HepG2 (cell line): ENCODE data around the gene SRSF4. TPM values are rescaled to one million over a fixed set of nuclear protein-coding genes. Genes with fewer than 3 reads are reported as not detected.

ENCODE experiments used
- ATAC-seq: fragments of 200-7000 bp; cut with Tn5 transposase; 3 replicates; pipeline ENCODE4 v1.9.1; 2020; ENCODE audit warnings: mild to moderate bottlenecking, moderate library complexity
- BruUV-seq: library from RNA; stranded (reverse); fragments of 400-500 nt; replicated peaks from 2 replicates; lab custom pipeline; 2021; lab: Mats Ljungman, UMichigan
- CTCF ChIA-PET: fragments of 300-600 bp; formaldehyde crosslinking; extraction: SDS; loops from one replicate; lab custom pipeline; 2021; ENCODE audit warnings: low total read pairs, inconsistent platforms, low intra/inter-chr PET ratio; lab: Yijun Ruan, JAX
- POLR2A ChIA-PET: fragments of 350-600 bp; sonication (Branson Sonifier 250); formaldehyde crosslinking; loops from one replicate; lab custom pipeline; 2020; ENCODE audit warnings: antibody characterized with exemption, inconsistent platforms; lab: Yijun Ruan, JAX
- DNase-seq: peaks from one replicate; pipeline ENCODE4 v3.0.0-alpha.2; 2015; ENCODE audit warnings: low spot score
- FAIRE-seq: peaks from 3 replicates; lab custom pipeline; 2011; peaks lifted over from hg19 to GRCh38; lab: Jason Lieb, UNC
- H2AFZ ChIP-seq: one replicate; pipeline ENCODE4 v1.6.1; 2011; ENCODE audit warnings: low read length, inconsistent platforms
- H3K27ac ChIP-seq: fragments of 300-600 bp; 3 replicates; pipeline ENCODE4 v1.8.0; 2011; ENCODE audit warnings: mixed run types, mild to moderate bottlenecking, mixed read lengths, low read length, inconsistent platforms; ENCODE audit not compliant: insufficient read depth; ENCODE audit errors: extremely low read length
- H3K27me3 ChIP-seq, 2 experiments: fragments of 200-600 bp in 1 of 2; 2 replicates in 1 of 2; 3 replicates in 1 of 2; pipeline versions ENCODE4 v1.6.0 to v1.8.0; 2011; ENCODE audit warnings: low read length in 2 of 2, mild to moderate bottlenecking in 2 of 2, moderate library complexity in 2 of 2, inconsistent platforms in 1 of 2; ENCODE audit not compliant: insufficient read depth in 2 of 2, control insufficient read depth in 1 of 2
- H3K36me3 ChIP-seq, 2 experiments: fragments of 200-600 bp in 1 of 2; replicated peaks in 1 of 2; 2 replicates in 1 of 2; 3 replicates in 1 of 2; pipeline versions ENCODE4 v1.5.1 to v1.8.0; 2011; ENCODE audit warnings: low read length in 2 of 2, inconsistent platforms in 1 of 2; ENCODE audit not compliant: insufficient read depth in 2 of 2, control insufficient read depth in 1 of 2
- H3K4me1 ChIP-seq: 2 replicates; pipeline ENCODE4 v1.5.1; 2012; ENCODE audit warnings: low read length, inconsistent platforms; ENCODE audit not compliant: insufficient read depth
- H3K4me2 ChIP-seq: 2 replicates; pipeline ENCODE4 v1.6.0; 2011; ENCODE audit warnings: low read depth, low read length, inconsistent platforms
- H3K4me3 ChIP-seq, 3 experiments: fragments of 200-600 bp in 1 of 3; sonication (generic), shearing (Covaris generic) in 1 of 3; replicated peaks in 1 of 3; 2 replicates each; pipeline ENCODE4 v1.5.1; 2011 to 2016; ENCODE audit warnings: low read length in 3 of 3, inconsistent platforms in 2 of 3, low read depth in 2 of 3, mild to moderate bottlenecking in 2 of 3, control low read depth in 1 of 3, mixed read lengths in 1 of 3; ENCODE audit not compliant: insufficient read depth in 1 of 3
- H3K79me2 ChIP-seq: one replicate; pipeline ENCODE4 v1.6.1; 2011; ENCODE audit warnings: low read length, inconsistent platforms; ENCODE audit not compliant: insufficient read depth
- H3K9ac ChIP-seq: 2 replicates; pipeline ENCODE4 v1.6.0; 2011; ENCODE audit warnings: mild to moderate bottlenecking, low read depth, low read length, inconsistent platforms; ENCODE audit not compliant: insufficient read depth
- H3K9me3 ChIP-seq: 2 replicates; pipeline ENCODE4 v1.5.1; 2012; ENCODE audit warnings: mild to moderate bottlenecking, low read length
- H4K20me1 ChIP-seq: 2 replicates; pipeline ENCODE4 v1.6.0; 2011; ENCODE audit warnings: inconsistent platforms, mild to moderate bottlenecking, low read length, moderate library complexity; ENCODE audit not compliant: insufficient read depth
- AHR ChIP-seq: IDR thresholded peaks from 2 replicates; pipeline ENCODE4 v1.6.1; 2018; ENCODE audit warnings: missing genetic modification reagents, missing compliant biosample characterization
- EZH2 ChIP-seq: conservative IDR thresholded peaks from 2 replicates; pipeline ENCODE4 v1.6.1; 2012; ENCODE audit warnings: mild to moderate bottlenecking, low read depth, low read length, moderate library complexity
- HNF4G ChIP-seq, 2 experiments: sonication (generic) in 1 of 2; formaldehyde crosslinking in 1 of 2; IDR thresholded peaks; 2 replicates each; pipeline versions ENCODE4 v1.4.0 to v1.6.1; 2011 to 2020; ENCODE audit warnings: borderline replicate concordance in 2 of 2, low read depth in 2 of 2, mild to moderate bottlenecking in 2 of 2, low read length in 1 of 2, missing genetic modification reagents in 1 of 2, moderate library complexity in 1 of 2
- POGZ ChIP-seq: sonication (generic); formaldehyde crosslinking; IDR thresholded peaks from 2 replicates; pipeline ENCODE4 v1.4.0; 2020; ENCODE audit warnings: mild to moderate bottlenecking, missing genetic modification reagents
- PRMT3 ChIP-seq: sonication (generic); formaldehyde crosslinking; IDR thresholded peaks from 2 replicates; pipeline ENCODE4 v1.8.1; 2022; ENCODE audit warnings: low read depth, mild to moderate bottlenecking, moderate library complexity, missing genetic modification reagents, borderline replicate concordance
- SMAD9 ChIP-seq: sonication (generic); formaldehyde crosslinking; IDR thresholded peaks from 2 replicates; pipeline ENCODE4 v1.5.1; 2020; ENCODE audit warnings: mild to moderate bottlenecking, missing genetic modification reagents
- ZFP82 ChIP-seq: sonication (generic); formaldehyde crosslinking; IDR thresholded peaks from 2 replicates; pipeline ENCODE4 v1.5.1; 2020; ENCODE audit warnings: mild to moderate bottlenecking, missing genetic modification reagents, borderline replicate concordance
- ZNF160 ChIP-seq: sonication (generic); formaldehyde crosslinking; IDR thresholded peaks from 2 replicates; pipeline ENCODE4 v1.8.0; 2022; ENCODE audit warnings: mild to moderate bottlenecking, inconsistent platforms, missing genetic modification reagents
- ZNF333 ChIP-seq: sonication (generic); formaldehyde crosslinking; IDR thresholded peaks from 2 replicates; pipeline ENCODE4 v1.4.0; 2020; ENCODE audit warnings: mild to moderate bottlenecking, missing genetic modification reagents, borderline replicate concordance
- ZNF543 ChIP-seq: sonication (generic); formaldehyde crosslinking; IDR thresholded peaks from 2 replicates; pipeline ENCODE4 v1.4.0; 2020; ENCODE audit warnings: mild to moderate bottlenecking, missing genetic modification reagents
- WGBS: methylation state at CpG from one replicate; pipeline ENCODE4 v1.1.6; 2017; ENCODE audit warnings: low lambda C conversion rate; 5-methylcytosine and 5-hydroxymethylcytosine counted together
- in situ Hi-C: cut with HindIII; loops from 2 replicates; pipeline ENCODE4 v1.10.0; 2017; ENCODE audit warnings: low pct_unique_long_range_greater_than_20kb; ENCODE audit not compliant: extremely low pct_ligation_motif_present
- intact Hi-C: fragments of 100-400 bp; cut with micrococcal nuclease; formaldehyde crosslinking; loops from one replicate; pipeline ENCODE4 v1.10.0; 2022; ENCODE audit not compliant: unreplicated experiment
- polyA plus RNA-seq, 8 experiments: library from polyadenylated mRNA; depleted of rRNA in 3 of 8; stranded (reverse) in 7 of 8; unstranded in 1 of 8; fragments of >200 nt; fragmentation: Illumina TruSeq in 4 of 8; extraction: Trizol in 4 of 8; gene quantifications; 2 replicates each; pipeline versions ENCODE4 v1.2.1 to v1.2.3, GENCODE V29; 2011 to 2016; ENCODE audit warnings: low read depth in 4 of 8, missing spikeins in 1 of 8, mixed read lengths in 1 of 8; ENCODE audit not compliant: insufficient read depth in 1 of 8
- total RNA-seq, 5 experiments: library from RNA; depleted of rRNA; stranded (reverse); fragments of >200 nt; fragmentation: Illumina TruSeq; extraction: Trizol; gene quantifications; 2 replicates each; pipeline ENCODE4 v1.2.3, GENCODE V29; 2016; ENCODE audit warnings: low read depth in 1 of 5
- TF ChIP-seq, protein P1 (sequence below): IDR thresholded peaks from 2 replicates; pipeline ENCODE4 v1.6.1; 2018; ENCODE audit warnings: missing genetic modification reagents

Gene SRSF4
- total and polyA plus RNA-seq, 2 of the 13 experiments (the other 11 are each of a cell fraction or from before 2014, with no cell fraction given), result 37.7 to 50.9 TPM

DNA sequence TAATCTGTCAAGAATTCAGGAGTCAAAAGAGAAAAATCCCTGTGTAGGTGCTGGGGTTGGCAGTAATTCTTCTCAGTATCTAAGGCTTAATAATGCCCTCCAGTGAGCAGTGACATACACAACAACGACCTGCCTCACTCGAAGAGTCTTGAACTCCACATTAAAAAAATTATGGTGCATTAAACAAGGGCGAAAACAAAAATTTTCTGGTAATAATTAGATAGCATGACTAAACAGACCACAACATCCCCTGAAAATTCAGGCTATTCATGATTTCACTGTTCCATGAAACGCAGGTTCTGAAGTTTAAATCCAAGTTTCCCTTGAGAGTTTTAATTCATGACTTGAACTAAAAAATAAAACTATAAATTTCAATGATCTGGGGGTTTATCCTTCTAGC, 5.1 kb downstream of the SRSF4 start:
- FAIRE-seq (no peak), ATAC-seq (no peak), DNase-seq (no peak)
- H3K4me1 ChIP-seq, result peaks cover 40% of the 10 kb centered on the region
- peaks cover 66% of the 10 kb centered on the region for H4K20me1 ChIP-seq
- CTCF ChIA-PET, result no interaction called here
- intact Hi-C loops (no loop called here), in situ Hi-C loops (no loop called here)
- no peaks in the 10 kb centered on the region; a peak in 1 of 5 replicates for H3K27me3 ChIP-seq
- POLR2A ChIA-PET, result no interaction called here
- peaks cover 92% of the 10 kb centered on the region for H3K79me2 ChIP-seq
- no peak overlapping the region for H3K9ac ChIP-seq
- no peak overlapping the region for H3K4me2 ChIP-seq
- H2AFZ ChIP-seq, result no peak overlapping the region
- H3K36me3 ChIP-seq, result peaks cover 3 to 23% of the 10 kb centered on the region in 2 experiments
- H3K4me3 ChIP-seq, result no peak overlapping the region
- TF ChIP-seq ZNF543 (CRISPR knock-in tag) (no peak), SMAD9 (CRISPR knock-in tag) (no peak), ZFP82 (CRISPR knock-in tag) (no peak), POGZ (no peak), EZH2 (no peak), AHR (no peak), HNF4G (IDR thresholded peaks at IDR 0.05; ENCODE audit: borderline replicate concordance, low read depth, low read length) (no peak), HNF4G (CRISPR knock-in tag; IDR thresholded peaks at IDR 0.05; ENCODE audit: borderline replicate concordance, low read depth) (no peak), ZNF160 (CRISPR knock-in tag) (no peak), ZNF333 (CRISPR knock-in tag) (no peak), PRMT3 (CRISPR knock-in tag) (no peak)
- TF ChIP-seq, protein P1, sequence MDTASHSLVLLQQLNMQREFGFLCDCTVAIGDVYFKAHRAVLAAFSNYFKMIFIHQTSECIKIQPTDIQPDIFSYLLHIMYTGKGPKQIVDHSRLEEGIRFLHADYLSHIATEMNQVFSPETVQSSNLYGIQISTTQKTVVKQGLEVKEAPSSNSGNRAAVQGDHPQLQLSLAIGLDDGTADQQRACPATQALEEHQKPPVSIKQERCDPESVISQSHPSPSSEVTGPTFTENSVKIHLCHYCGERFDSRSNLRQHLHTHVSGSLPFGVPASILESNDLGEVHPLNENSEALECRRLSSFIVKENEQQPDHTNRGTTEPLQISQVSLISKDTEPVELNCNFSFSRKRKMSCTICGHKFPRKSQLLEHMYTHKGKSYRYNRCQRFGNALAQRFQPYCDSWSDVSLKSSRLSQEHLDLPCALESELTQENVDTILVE (CRISPR knock-in tag), result no peak
- H3K27ac ChIP-seq, result no peak overlapping the region
- BruUV-seq, result no TSS peak
- no peaks in the 10 kb centered on the region for H3K9me3 ChIP-seq
- 72% methylated on average over 4 of the region's 4 CpGs for WGBS
